Measurements from ENCODE around the gene GPSM1.

- TF ChIP-seq CTCF (IDR thresholded peaks at IDR 0.05) (no peak), POLR2A (IDR thresholded peaks at IDR 0.05) (no peak)
Observed at GRCh38 chr9:136295055-136295454, 32.3 kb upstream of the GPSM1 start.
